HEK293T (cell line): ENCODE measurements around the gene CNGA3.

ENCODE experiments used
- BHLHE40 ChIP-seq: fragments of 450-650 bp; IDR thresholded peaks from 2 replicates; pipeline ENCODE4 v1.6.1; 2016; ENCODE audit warnings: mild to moderate bottlenecking, moderate library complexity, borderline replicate concordance
- CTBP1 ChIP-seq: fragments of 450-650 bp; IDR thresholded peaks from 2 replicates; pipeline ENCODE4 v1.6.1; 2016; ENCODE audit warnings: borderline replicate concordance
- ELF4 ChIP-seq: fragments of 450-650 bp; IDR thresholded peaks from 2 replicates; pipeline ENCODE4 v1.6.1; 2017; ENCODE audit warnings: antibody characterized with exemption
- FOXA1 ChIP-seq: fragments of 450-650 bp; IDR thresholded peaks from 2 replicates; pipeline ENCODE4 v1.6.1; 2016; ENCODE audit warnings: mild to moderate bottlenecking
- FOXK2 ChIP-seq: fragments of 450-650 bp; IDR thresholded peaks from 2 replicates; pipeline ENCODE4 v1.6.1; 2016; ENCODE audit warnings: mild to moderate bottlenecking
- HDGF ChIP-seq: fragments of 450-650 bp; IDR thresholded peaks from 2 replicates; pipeline ENCODE4 v1.6.1; 2017; ENCODE audit warnings: antibody characterized with exemption, borderline replicate concordance
- LEF1 ChIP-seq: fragments of 450-650 bp; IDR thresholded peaks from 2 replicates; pipeline ENCODE4 v1.6.1; 2017; ENCODE audit warnings: mild to moderate bottlenecking, borderline replicate concordance
- SP1 ChIP-seq: fragments of 450-650 bp; IDR thresholded peaks from 2 replicates; pipeline ENCODE4 v1.6.1; 2017
- SUZ12 ChIP-seq: fragments of 450-650 bp; IDR thresholded peaks from 2 replicates; pipeline ENCODE4 v1.6.1; 2016; ENCODE audit warnings: mild to moderate bottlenecking
- ZNF384 ChIP-seq: fragments of 450-650 bp; IDR thresholded peaks from 2 replicates; pipeline ENCODE4 v1.6.1; 2016

- TF ChIP-seq CTBP1 = no peak
- no peak for TF ChIP-seq HDGF
- TF ChIP-seq FOXK2 = no peak
- no peak for TF ChIP-seq BHLHE40
- TF ChIP-seq SP1 = no peak
- TF ChIP-seq ZNF384 = no peak
- TF ChIP-seq ELF4 = no peak
- no peak for TF ChIP-seq SUZ12
- no peak for TF ChIP-seq LEF1
- TF ChIP-seq FOXA1 = no peak
Observed at GRCh38 chr2:98300141-98300874, 45.9 kb upstream of the CNGA3 start.
